ENCODE results near the gene KIF19.

DNA sequence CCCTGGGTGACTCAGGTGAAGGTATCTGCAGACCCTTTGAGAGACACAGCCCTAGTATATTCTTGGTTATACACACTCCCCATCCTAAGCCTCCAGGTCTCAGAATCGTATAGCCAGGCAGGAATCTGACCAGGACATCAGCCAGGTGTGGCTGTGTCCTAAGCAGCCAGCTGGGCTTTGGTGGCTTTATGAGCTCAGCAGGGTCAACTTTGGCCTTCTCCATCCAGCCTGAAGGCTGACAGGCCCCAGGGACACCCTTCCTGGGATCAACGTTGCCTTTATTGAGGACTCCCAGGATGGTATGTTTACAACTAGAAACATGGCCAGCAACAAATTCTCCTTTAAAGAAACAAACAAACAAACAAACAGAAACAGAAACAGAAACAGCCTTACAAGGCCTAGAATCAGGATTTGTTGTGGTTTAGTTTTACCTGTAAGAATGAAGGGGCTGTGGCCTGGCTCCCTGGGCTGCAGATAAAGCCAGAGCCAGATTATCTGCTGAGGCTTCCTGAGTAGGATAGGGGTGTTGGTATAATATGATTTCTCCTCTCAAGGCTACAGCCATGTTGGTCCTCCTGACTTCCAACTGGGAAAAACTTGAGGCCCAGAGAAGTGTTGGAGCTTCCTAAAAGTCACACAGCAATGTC lies 8.5 kb downstream of the KIF19 start:
- TF ChIP-seq, protein P1, sequence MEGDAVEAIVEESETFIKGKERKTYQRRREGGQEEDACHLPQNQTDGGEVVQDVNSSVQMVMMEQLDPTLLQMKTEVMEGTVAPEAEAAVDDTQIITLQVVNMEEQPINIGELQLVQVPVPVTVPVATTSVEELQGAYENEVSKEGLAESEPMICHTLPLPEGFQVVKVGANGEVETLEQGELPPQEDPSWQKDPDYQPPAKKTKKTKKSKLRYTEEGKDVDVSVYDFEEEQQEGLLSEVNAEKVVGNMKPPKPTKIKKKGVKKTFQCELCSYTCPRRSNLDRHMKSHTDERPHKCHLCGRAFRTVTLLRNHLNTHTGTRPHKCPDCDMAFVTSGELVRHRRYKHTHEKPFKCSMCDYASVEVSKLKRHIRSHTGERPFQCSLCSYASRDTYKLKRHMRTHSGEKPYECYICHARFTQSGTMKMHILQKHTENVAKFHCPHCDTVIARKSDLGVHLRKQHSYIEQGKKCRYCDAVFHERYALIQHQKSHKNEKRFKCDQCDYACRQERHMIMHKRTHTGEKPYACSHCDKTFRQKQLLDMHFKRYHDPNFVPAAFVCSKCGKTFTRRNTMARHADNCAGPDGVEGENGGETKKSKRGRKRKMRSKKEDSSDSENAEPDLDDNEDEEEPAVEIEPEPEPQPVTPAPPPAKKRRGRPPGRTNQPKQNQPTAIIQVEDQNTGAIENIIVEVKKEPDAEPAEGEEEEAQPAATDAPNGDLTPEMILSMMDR (IDR thresholded peaks at IDR 0.05), result no peak
- TF ChIP-seq POLR2A (IDR thresholded peaks at IDR 0.05), result no peak
